MM.1S (cell line): ENCODE measurements around the gene FRMD1.

ENCODE experiments used
- EZH2 ChIP-seq: fragments of 300-600 bp; sonication (generic); optimal IDR thresholded peaks from 2 replicates; pipeline ENCODE3; 2017; ENCODE audit warnings: low read depth, mild to moderate bottlenecking, antibody characterized with exemption, low read length, mixed read lengths
- EZH2phosphoT487 ChIP-seq: fragments of 300-600 bp; sonication (generic); IDR thresholded peaks from 2 replicates; pipeline ENCODE4 v1.6.1; 2018; ENCODE audit warnings: antibody characterized with exemption, low read length
- TF ChIP-seq, protein P1 (sequence below): fragments of 300-600 bp; sonication (generic); IDR thresholded peaks from 2 replicates; pipeline ENCODE4 v1.5.1; 2016; ENCODE audit warnings: antibody characterized with exemption, low read length, mixed read lengths

- TF ChIP-seq, protein P1, sequence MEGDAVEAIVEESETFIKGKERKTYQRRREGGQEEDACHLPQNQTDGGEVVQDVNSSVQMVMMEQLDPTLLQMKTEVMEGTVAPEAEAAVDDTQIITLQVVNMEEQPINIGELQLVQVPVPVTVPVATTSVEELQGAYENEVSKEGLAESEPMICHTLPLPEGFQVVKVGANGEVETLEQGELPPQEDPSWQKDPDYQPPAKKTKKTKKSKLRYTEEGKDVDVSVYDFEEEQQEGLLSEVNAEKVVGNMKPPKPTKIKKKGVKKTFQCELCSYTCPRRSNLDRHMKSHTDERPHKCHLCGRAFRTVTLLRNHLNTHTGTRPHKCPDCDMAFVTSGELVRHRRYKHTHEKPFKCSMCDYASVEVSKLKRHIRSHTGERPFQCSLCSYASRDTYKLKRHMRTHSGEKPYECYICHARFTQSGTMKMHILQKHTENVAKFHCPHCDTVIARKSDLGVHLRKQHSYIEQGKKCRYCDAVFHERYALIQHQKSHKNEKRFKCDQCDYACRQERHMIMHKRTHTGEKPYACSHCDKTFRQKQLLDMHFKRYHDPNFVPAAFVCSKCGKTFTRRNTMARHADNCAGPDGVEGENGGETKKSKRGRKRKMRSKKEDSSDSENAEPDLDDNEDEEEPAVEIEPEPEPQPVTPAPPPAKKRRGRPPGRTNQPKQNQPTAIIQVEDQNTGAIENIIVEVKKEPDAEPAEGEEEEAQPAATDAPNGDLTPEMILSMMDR: no peak
- no peak for TF ChIP-seq EZH2phosphoT487
- TF ChIP-seq EZH2: no peak
These were observed at the start of gene FRMD1 for GRCh38 chr6:168078943-168079405.
